Stimulated activated CD4-positive, alpha-beta T cell treated with anti-CD3 and anti-CD28 coated beads, Interleukin-12 subunit alpha, Interleukin-12 subunit beta, amount 100 ng/mL, for 48 hours (primary cell): ENCODE measurements around the gene RPS15A.
"Not testable (repeated sequence)": the region's sequence is repeated elsewhere in the genome, so short reads cannot be mapped to it uniquely, and the experiment has no call there.

ENCODE experiments used
- DNase-seq, 3 donors: peaks; one replicate each; pipeline ENCODE4 v3.0.0-alpha.2; 2020; ENCODE audit warnings: low read depth in 2 of 3, low spot score in 1 of 3

Gene RPS15A

GRCh38 chr16:18757960-18758660 is 32.0 kb downstream of the RPS15A start:
- DNase-seq = not testable (repeated sequence)

GRCh38 chr16:18756639-18757038 is 33.5 kb downstream of the RPS15A start:
- not testable (repeated sequence) for DNase-seq

- not testable (repeated sequence) for DNase-seq
Observed at GRCh38 chr16:18742870-18743269, 47.3 kb downstream of the RPS15A start.

- DNase-seq = not testable (repeated sequence)
Observed at GRCh38 chr16:18740027-18740426, 50.1 kb downstream of the RPS15A start.

- not testable (repeated sequence) for DNase-seq
Observed at GRCh38 chr16:18738768-18739167, 51.4 kb downstream of the RPS15A start.

GRCh38 chr16:18734279-18734678 is 55.9 kb downstream of the RPS15A start:
- not testable (repeated sequence) for DNase-seq
